ENCODE results near the gene CBLB. TPM values are rescaled to one million over a fixed set of nuclear protein-coding genes. Genes with fewer than 3 reads are reported as not detected.

Gene CBLB
- total RNA-seq, 1 donor from 2014 or later: 45.9 TPM

GRCh38 chr3:105847452-105847851 is 21.4 kb downstream of the CBLB start:
- no peaks in the 10 kb centered on the region for H3K27me3 Mint-ChIP-seq (ENCODE audit: low read depth, unreplicated experiment)
- Histone ChIP-seq H3K4me3 (ENCODE audit: insufficient read depth, low read depth, low read length) (no peak overlapping the region), H3K9ac (ENCODE audit: low read length) (no peak overlapping the region), H4K20me1 (ENCODE audit: insufficient read depth, low read length) (peaks cover 13% of the 10 kb centered on the region), H3K27ac (ENCODE audit: low read depth, low read length) (no peak overlapping the region), H3K27me3 (ENCODE audit: insufficient read depth, low read length) (no peaks in the 10 kb centered on the region), H3K4me1 (ENCODE audit: insufficient read depth, low read length) (no peaks in the 10 kb centered on the region), H3K36me3 (ENCODE audit: insufficient read depth, low read length) (peaks cover 27% of the 10 kb centered on the region), H2AFZ (ENCODE audit: low read depth, low read length) (no peak overlapping the region), H3K79me2 (ENCODE audit: insufficient read depth, low read length) (peaks cover 67% of the 10 kb centered on the region), H3K4me2 (ENCODE audit: low read length) (no peak overlapping the region), H3K9me3 (ENCODE audit: insufficient read depth, low read depth, low read length) (no peaks in the 10 kb centered on the region)
- H3K4me3 Mint-ChIP-seq (ENCODE audit: unreplicated experiment): no peak overlapping the region
- no peaks in the 10 kb centered on the region for H3K9me3 Mint-ChIP-seq (ENCODE audit: unreplicated experiment)
- peak overlapping the region; percentile 34 for H3K27ac Mint-ChIP-seq (ENCODE audit: unreplicated experiment)
- peaks cover 32% of the 10 kb centered on the region for H3K4me1 Mint-ChIP-seq (ENCODE audit: low read depth, unreplicated experiment)
- TF ChIP-seq CTCF (IDR thresholded peaks at IDR 0.05; ENCODE audit: insufficient read depth, low read depth, low read length): no peak
- no peak for TF ChIP-seq EZH2 (IDR thresholded peaks at IDR 0.05; ENCODE audit: insufficient read depth, low read length)
- DNase-seq (ENCODE audit: low read depth) (no peak), FAIRE-seq (no peak)
- H3K36me3 Mint-ChIP-seq (ENCODE audit: low read depth, unreplicated experiment): no peaks in the 10 kb centered on the region

GRCh38 chr3:105846809-105847208 is 22.0 kb downstream of the CBLB start:
- DNase-seq (ENCODE audit: low read depth) (no peak), FAIRE-seq (no peak)
- H3K27me3 ChIP-seq (ENCODE audit: insufficient read depth, low read length): no peaks in the 10 kb centered on the region
- H3K4me3 ChIP-seq (ENCODE audit: insufficient read depth, low read depth, low read length): no peak overlapping the region
- H3K36me3 ChIP-seq (ENCODE audit: insufficient read depth, low read length): peaks cover 29% of the 10 kb centered on the region
- H3K9ac ChIP-seq (ENCODE audit: low read length): no peak overlapping the region
- Mint-ChIP-seq H3K4me3 (ENCODE audit: unreplicated experiment) (no peak overlapping the region), H3K9me3 (ENCODE audit: unreplicated experiment) (no peaks in the 10 kb centered on the region), H3K36me3 (ENCODE audit: low read depth, unreplicated experiment) (peaks cover under 1% of the 10 kb centered on the region), H3K27ac (ENCODE audit: unreplicated experiment) (peak overlapping the region; percentile 58), H3K27me3 (ENCODE audit: low read depth, unreplicated experiment) (no peaks in the 10 kb centered on the region), H3K4me1 (ENCODE audit: low read depth, unreplicated experiment) (peaks cover 37% of the 10 kb centered on the region)
- H3K4me2 ChIP-seq (ENCODE audit: low read length): no peak overlapping the region
- H4K20me1 ChIP-seq (ENCODE audit: insufficient read depth, low read length): peaks cover 13% of the 10 kb centered on the region
- TF ChIP-seq EZH2 (IDR thresholded peaks at IDR 0.05; ENCODE audit: insufficient read depth, low read length) (no peak), CTCF (IDR thresholded peaks at IDR 0.05; ENCODE audit: insufficient read depth, low read depth, low read length) (no peak)
- no peak overlapping the region for H3K27ac ChIP-seq (ENCODE audit: low read depth, low read length)
- peaks cover 69% of the 10 kb centered on the region for H3K79me2 ChIP-seq (ENCODE audit: insufficient read depth, low read length)
- H3K9me3 ChIP-seq (ENCODE audit: insufficient read depth, low read depth, low read length): no peaks in the 10 kb centered on the region
- no peaks in the 10 kb centered on the region for H3K4me1 ChIP-seq (ENCODE audit: insufficient read depth, low read length)
- no peak overlapping the region for H2AFZ ChIP-seq (ENCODE audit: low read depth, low read length)

- Histone ChIP-seq H4K20me1 (ENCODE audit: insufficient read depth, low read length) (peaks cover 13% of the 10 kb centered on the region), H3K9ac (ENCODE audit: low read length) (no peak overlapping the region), H3K4me2 (ENCODE audit: low read length) (no peak overlapping the region), H3K9me3 (ENCODE audit: insufficient read depth, low read depth, low read length) (no peaks in the 10 kb centered on the region), H2AFZ (ENCODE audit: low read depth, low read length) (no peak overlapping the region), H3K79me2 (ENCODE audit: insufficient read depth, low read length) (peaks cover 60% of the 10 kb centered on the region), H3K36me3 (ENCODE audit: insufficient read depth, low read length) (peaks cover 18% of the 10 kb centered on the region), H3K27me3 (ENCODE audit: insufficient read depth, low read length) (no peaks in the 10 kb centered on the region), H3K4me1 (ENCODE audit: insufficient read depth, low read length) (no peaks in the 10 kb centered on the region), H3K27ac (ENCODE audit: low read depth, low read length) (no peak overlapping the region), H3K4me3 (ENCODE audit: insufficient read depth, low read depth, low read length) (no peak overlapping the region)
- H3K4me3 Mint-ChIP-seq (ENCODE audit: unreplicated experiment): no peak overlapping the region
- DNase-seq (ENCODE audit: low read depth) (no peak), FAIRE-seq (no peak)
- no peak overlapping the region for H3K27ac Mint-ChIP-seq (ENCODE audit: unreplicated experiment)
- TF ChIP-seq CTCF (IDR thresholded peaks at IDR 0.05; ENCODE audit: insufficient read depth, low read depth, low read length): no peak
- no peak for TF ChIP-seq EZH2 (IDR thresholded peaks at IDR 0.05; ENCODE audit: insufficient read depth, low read length)
- no peaks in the 10 kb centered on the region for H3K9me3 Mint-ChIP-seq (ENCODE audit: unreplicated experiment)
- H3K36me3 Mint-ChIP-seq (ENCODE audit: low read depth, unreplicated experiment): peaks cover 3% of the 10 kb centered on the region
- no peaks in the 10 kb centered on the region for H3K27me3 Mint-ChIP-seq (ENCODE audit: low read depth, unreplicated experiment)
- peaks cover 37% of the 10 kb centered on the region for H3K4me1 Mint-ChIP-seq (ENCODE audit: low read depth, unreplicated experiment)
Measured at GRCh38 chr3:105845488-105845887, 23.3 kb downstream of the CBLB start.

Data from astrocyte (in vitro differentiated cells and primary cell).